ENCODE results near the gene CBL.
"Not testable (repeated sequence)": the region's sequence is repeated elsewhere in the genome, so short reads cannot be mapped to it uniquely, and the experiment has no call there.

The CBL gene

GRCh38 chr11:119191265-119191664, 14.9 kb upstream of the CBL start:
- not testable (repeated sequence) for DNase-seq (ENCODE audit: low spot score in 2 of 2); ATAC-seq (ENCODE audit: low read depth); H3K27me3 Mint-ChIP-seq; H3K36me3 Mint-ChIP-seq; H3K4me1 Mint-ChIP-seq; H3K27ac Mint-ChIP-seq; H3K9me3 Mint-ChIP-seq; H3K4me3 Mint-ChIP-seq

GRCh38 chr11:119192111-119192510, 14.0 kb upstream of the CBL start:
- H3K27me3 Mint-ChIP-seq, result peaks cover 1% of the 10 kb centered on the region
- H3K27ac Mint-ChIP-seq, result no peak overlapping the region
- ATAC-seq (ENCODE audit: low read depth), result no peak
- DNase-seq (ENCODE audit: low spot score in 2 of 2), result no peak
- H3K36me3 Mint-ChIP-seq, result no peaks in the 10 kb centered on the region
- no peak overlapping the region for H3K4me3 Mint-ChIP-seq
- H3K9me3 Mint-ChIP-seq, result no peaks in the 10 kb centered on the region
- peaks cover 5% of the 10 kb centered on the region for H3K4me1 Mint-ChIP-seq

- no peak for ATAC-seq (ENCODE audit: low read depth)
- DNase-seq (ENCODE audit: low spot score in 2 of 2), result no peak
- peaks cover 1% of the 10 kb centered on the region for H3K27me3 Mint-ChIP-seq
- no peaks in the 10 kb centered on the region for H3K9me3 Mint-ChIP-seq
- no peaks in the 10 kb centered on the region for H3K36me3 Mint-ChIP-seq
- H3K4me1 Mint-ChIP-seq, result peaks cover 5% of the 10 kb centered on the region
- H3K4me3 Mint-ChIP-seq, result no peak overlapping the region
- H3K27ac Mint-ChIP-seq, result no peak overlapping the region
Measured at GRCh38 chr11:119193001-119193400, 13.1 kb upstream of the CBL start.

- no peak for ATAC-seq (ENCODE audit: low read depth)
- no peak for DNase-seq (ENCODE audit: low spot score in 2 of 2)
- no peak overlapping the region for H3K27ac Mint-ChIP-seq
- no peaks in the 10 kb centered on the region for H3K36me3 Mint-ChIP-seq
- H3K9me3 Mint-ChIP-seq, result no peaks in the 10 kb centered on the region
- H3K27me3 Mint-ChIP-seq, result peaks cover 1% of the 10 kb centered on the region
- no peak overlapping the region for H3K4me3 Mint-ChIP-seq
- peaks cover 5% of the 10 kb centered on the region for H3K4me1 Mint-ChIP-seq
Measured at GRCh38 chr11:119193626-119194025, 12.5 kb upstream of the CBL start.

- peaks cover 5% of the 10 kb centered on the region for H3K4me1 Mint-ChIP-seq
- no peak for DNase-seq (ENCODE audit: low spot score in 2 of 2)
- ATAC-seq (ENCODE audit: low read depth), result no peak
- no peak overlapping the region for H3K27ac Mint-ChIP-seq
- peaks cover 1% of the 10 kb centered on the region for H3K27me3 Mint-ChIP-seq
- no peak overlapping the region for H3K4me3 Mint-ChIP-seq
- no peaks in the 10 kb centered on the region for H3K9me3 Mint-ChIP-seq
- H3K36me3 Mint-ChIP-seq, result no peaks in the 10 kb centered on the region
Measured at GRCh38 chr11:119194811-119195440, 11.2 kb upstream of the CBL start.

- no peaks in the 10 kb centered on the region for H3K9me3 Mint-ChIP-seq
- H3K36me3 Mint-ChIP-seq, result no peaks in the 10 kb centered on the region
- ATAC-seq (ENCODE audit: low read depth) (no peak), DNase-seq (ENCODE audit: low spot score in 2 of 2) (no peak)
- no peak overlapping the region for H3K27ac Mint-ChIP-seq
- H3K4me1 Mint-ChIP-seq, result peaks cover 5% of the 10 kb centered on the region
- H3K4me3 Mint-ChIP-seq, result no peak overlapping the region
- peaks cover 1% of the 10 kb centered on the region for H3K27me3 Mint-ChIP-seq
Measured at GRCh38 chr11:119195680-119196079, 10.5 kb upstream of the CBL start.

GRCh38 chr11:119196833-119197483, 9.2 kb upstream of the CBL start:
- DNase-seq (ENCODE audit: low spot score in 2 of 2) (peak; percentile 61 to 78), ATAC-seq (ENCODE audit: low read depth) (peak; percentile 99)
- no peak overlapping the region for H3K27ac Mint-ChIP-seq
- H3K4me1 Mint-ChIP-seq, result peaks cover 5% of the 10 kb centered on the region
- H3K36me3 Mint-ChIP-seq, result no peaks in the 10 kb centered on the region
- peaks cover 1% of the 10 kb centered on the region for H3K27me3 Mint-ChIP-seq
- H3K4me3 Mint-ChIP-seq, result no peak overlapping the region
- H3K9me3 Mint-ChIP-seq, result no peaks in the 10 kb centered on the region

- H3K27ac Mint-ChIP-seq, result no peak overlapping the region
- no peaks in the 10 kb centered on the region for H3K27me3 Mint-ChIP-seq
- ATAC-seq (ENCODE audit: low read depth), result no peak
- H3K36me3 Mint-ChIP-seq, result no peaks in the 10 kb centered on the region
- no peak for DNase-seq (ENCODE audit: low spot score in 2 of 2)
- no peaks in the 10 kb centered on the region for H3K9me3 Mint-ChIP-seq
- peaks cover 5% of the 10 kb centered on the region for H3K4me1 Mint-ChIP-seq
- no peak overlapping the region for H3K4me3 Mint-ChIP-seq
Measured at GRCh38 chr11:119198925-119199324, 7.2 kb upstream of the CBL start.

GRCh38 chr11:119201236-119201635, 4.9 kb upstream of the CBL start:
- peaks cover 12% of the 10 kb centered on the region for H3K4me1 Mint-ChIP-seq
- not testable (repeated sequence) for ATAC-seq (ENCODE audit: low read depth); H3K27me3 Mint-ChIP-seq; H3K36me3 Mint-ChIP-seq; H3K4me3 Mint-ChIP-seq; H3K27ac Mint-ChIP-seq; H3K9me3 Mint-ChIP-seq; DNase-seq (ENCODE audit: low spot score in 2 of 2)

- Mint-ChIP-seq H3K36me3 (no peaks in the 10 kb centered on the region), H3K9me3 (no peaks in the 10 kb centered on the region), H3K27me3 (no peaks in the 10 kb centered on the region), H3K27ac (no peak overlapping the region), H3K4me3 (no peak overlapping the region), H3K4me1 (peaks cover 11% of the 10 kb centered on the region)
- no peak for DNase-seq (ENCODE audit: low spot score in 2 of 2)
- ATAC-seq (ENCODE audit: low read depth), result no peak
Measured at GRCh38 chr11:119202554-119202953, 3.6 kb upstream of the CBL start.

GRCh38 chr11:119204066-119204465, 2.1 kb upstream of the CBL start:
- no peaks in the 10 kb centered on the region for H3K9me3 Mint-ChIP-seq
- DNase-seq (ENCODE audit: low spot score in 2 of 2) (no peak), ATAC-seq (ENCODE audit: low read depth) (no peak)
- peaks cover 16% of the 10 kb centered on the region for H3K4me1 Mint-ChIP-seq
- H3K27ac Mint-ChIP-seq, result no peak overlapping the region
- H3K4me3 Mint-ChIP-seq, result no peak overlapping the region
- no peaks in the 10 kb centered on the region for H3K27me3 Mint-ChIP-seq
- no peaks in the 10 kb centered on the region for H3K36me3 Mint-ChIP-seq

GRCh38 chr11:119205080-119205479, 1.1 kb upstream of the CBL start:
- Mint-ChIP-seq H3K9me3 (no peaks in the 10 kb centered on the region), H3K4me3 (peak overlapping the region; percentile 99), H3K36me3 (no peaks in the 10 kb centered on the region), H3K27ac (peak overlapping the region; percentile 24), H3K4me1 (peaks cover 16% of the 10 kb centered on the region), H3K27me3 (no peaks in the 10 kb centered on the region)
- DNase-seq (ENCODE audit: low spot score in 2 of 2), result no peak
- no peak for ATAC-seq (ENCODE audit: low read depth)

- Mint-ChIP-seq H3K27ac (peak overlapping the region; percentile 85), H3K4me1 (peaks cover 16% of the 10 kb centered on the region), H3K36me3 (no peaks in the 10 kb centered on the region), H3K27me3 (no peaks in the 10 kb centered on the region), H3K4me3 (peak overlapping the region; percentile 99), H3K9me3 (no peaks in the 10 kb centered on the region)
- DNase-seq (ENCODE audit: low spot score in 2 of 2) (peak in 1 of 2 donors; percentile 11), ATAC-seq (ENCODE audit: low read depth) (peak; percentile 10)
Measured at GRCh38 chr11:119206511-119207414, 624 bp downstream of the CBL start.

- no peaks in the 10 kb centered on the region for H3K27me3 Mint-ChIP-seq
- ATAC-seq (ENCODE audit: low read depth) (peak; percentile 10), DNase-seq (ENCODE audit: low spot score in 2 of 2) (no peak)
- H3K27ac Mint-ChIP-seq, result no peak overlapping the region
- peaks cover 16% of the 10 kb centered on the region for H3K4me1 Mint-ChIP-seq
- H3K9me3 Mint-ChIP-seq, result no peaks in the 10 kb centered on the region
- peak overlapping the region; percentile 99 for H3K4me3 Mint-ChIP-seq
- no peaks in the 10 kb centered on the region for H3K36me3 Mint-ChIP-seq
Measured at GRCh38 chr11:119207415-119207960, 1.3 kb downstream of the CBL start.

All from memory B cell (primary cell).